Esophagus squamous epithelium (tissue), 5 donors: Measurements from ENCODE around the gene MYCBP2. TPM values are rescaled to one million over a fixed set of nuclear protein-coding genes. Genes with fewer than 3 reads are reported as not detected.

Source experiments
- DNase-seq: peaks from one replicate; lab custom pipeline; 2025; lab: John Stamatoyannopoulos, UW
- H3K27ac ChIP-seq, 4 donors: fragments of 200-600 bp; sonication (generic); one replicate each; pipeline ENCODE4 v1.5.1; 2016 to 2019; ENCODE audit warnings: mild to moderate bottlenecking in 1 of 4
- H3K27me3 ChIP-seq, 4 donors: fragments of 200-600 bp; sonication (generic); 1 replicate in 3 of 4; 2 replicates in 1 of 4; pipeline versions ENCODE4 v1.5.1 to v1.6.0; 2017 to 2021; ENCODE audit warnings: antibody characterized with exemption in 1 of 4
- H3K36me3 ChIP-seq, 3 donors: fragments of 200-600 bp; sonication (generic); one replicate each; pipeline ENCODE4 v1.5.1; 2016 to 2019
- H3K4me1 ChIP-seq, 3 donors: fragments of 200-600 bp; sonication (generic); one replicate each; pipeline ENCODE4 v1.5.1; 2017 to 2019
- H3K4me3 ChIP-seq, 4 donors: fragments of 200-600 bp; sonication (generic); 1 replicate in 3 of 4; 2 replicates in 1 of 4; pipeline ENCODE4 v1.5.1; 2016 to 2019; ENCODE audit warnings: mild to moderate bottlenecking in 2 of 4, moderate library complexity in 1 of 4
- H3K9me3 ChIP-seq, 3 donors: fragments of 200-600 bp; sonication (generic); one replicate each; pipeline ENCODE4 v1.5.1; 2016 to 2019
- CTCF ChIP-seq, 6 experiments: fragments of 450-650 bp in 4 of 6; fragments of 200-600 bp in 2 of 6; sonication (generic) in 2 of 6; IDR thresholded peaks; one replicate each; pipeline ENCODE4 v1.5.1; 2016 to 2019; ENCODE audit warnings: antibody characterized with exemption in 6 of 6, mild to moderate bottlenecking in 4 of 6, moderate library complexity in 4 of 6
- POLR2A ChIP-seq, 4 donors: fragments of 450-650 bp; IDR thresholded peaks; one replicate each; pipeline ENCODE4 v1.6.1; 2017; ENCODE audit warnings: antibody characterized with exemption in 4 of 4, mild to moderate bottlenecking in 4 of 4, moderate library complexity in 3 of 4
- WGBS, 2 donors: methylation state at CpG; one replicate each; pipeline ENCODE4 v1.1.5; 2018; 5-methylcytosine and 5-hydroxymethylcytosine counted together
- intact Hi-C: fragments of 100-400 bp; cut with DNase I; formaldehyde crosslinking; loops from one replicate; pipeline ENCODE4 v1.15.0; 2022
- total RNA-seq, 4 donors: library from RNA; depleted of rRNA; stranded (reverse); fragments of >200 nt; gene quantifications; one replicate each; pipeline ENCODE4 v1.1.0, GENCODE V29; 2016
- donor health status: DM: yes; HTN: yes; CAD: no.

Gene MYCBP2
- total RNA-seq, 4 donors from 2014 or later, result 80.9 to 167 (median 130) TPM

- Histone ChIP-seq H3K27me3 (no peaks in the 10 kb centered on the region), H3K9me3 (no peaks in the 10 kb centered on the region), H3K4me3 (no peak overlapping the region), H3K27ac (no peak overlapping the region), H3K4me1 (peaks cover 0 to 5% (median 0%) of the 10 kb centered on the region in 3 donors), H3K36me3 (peaks cover 6 to 100% (median 27%) of the 10 kb centered on the region in 3 donors)
- no peak for TF ChIP-seq CTCF (IDR thresholded peaks at IDR 0.05)
- no peak for TF ChIP-seq POLR2A (IDR thresholded peaks at IDR 0.05)
- 85 to 86% methylated on average over 4 of the region's 4 CpGs for WGBS, 2 donors
- DNase-seq, result no peak
- intact Hi-C loops, result no loop called here
These were observed 273.7 kb downstream of the MYCBP2 start for GRCh38 chr13:77053192-77053591.

GRCh38 chr13:77048681-77049080 lies 278.2 kb downstream of the MYCBP2 start:
- WGBS, 2 donors, result 72 to 80% methylated on average over 4 of the region's 4 CpGs
- TF ChIP-seq POLR2A (IDR thresholded peaks at IDR 0.05) (no peak), CTCF (IDR thresholded peaks at IDR 0.05) (no peak)
- Histone ChIP-seq H3K36me3 (peaks cover 1 to 100% (median 26%) of the 10 kb centered on the region in 3 donors), H3K27ac (no peak overlapping the region), H3K9me3 (no peaks in the 10 kb centered on the region), H3K27me3 (no peaks in the 10 kb centered on the region), H3K4me1 (no peaks in the 10 kb centered on the region), H3K4me3 (no peak overlapping the region)
- no peak for DNase-seq
- intact Hi-C loops, result no loop called here

- Histone ChIP-seq H3K36me3 (peaks cover 0 to 94% (median 26%) of the 10 kb centered on the region in 3 donors), H3K27ac (no peak overlapping the region), H3K4me3 (no peak overlapping the region), H3K27me3 (no peaks in the 10 kb centered on the region), H3K4me1 (no peaks in the 10 kb centered on the region), H3K9me3 (no peaks in the 10 kb centered on the region)
- 91 to 95% methylated on average over 8 of the region's 8 CpGs for WGBS, 2 donors
- no peak for TF ChIP-seq CTCF (IDR thresholded peaks at IDR 0.05)
- TF ChIP-seq POLR2A (IDR thresholded peaks at IDR 0.05), result no peak
- intact Hi-C loops, result no loop called here
- no peak for DNase-seq
These were observed 279.1 kb downstream of the MYCBP2 start for GRCh38 chr13:77047649-77048343.

- Histone ChIP-seq H3K4me1 (no peaks in the 10 kb centered on the region), H3K27me3 (no peaks in the 10 kb centered on the region), H3K36me3 (peaks cover 0 to 43% (median 5%) of the 10 kb centered on the region in 3 donors), H3K9me3 (no peaks in the 10 kb centered on the region), H3K27ac (no peak overlapping the region), H3K4me3 (no peak overlapping the region)
- no peak for DNase-seq
- TF ChIP-seq POLR2A (IDR thresholded peaks at IDR 0.05) (no peak), CTCF (IDR thresholded peaks at IDR 0.05) (no peak)
- intact Hi-C loops, result no loop called here
- WGBS, 2 donors, result 73 to 75% methylated on average over 5 of the region's 5 CpGs
These were observed 284.2 kb downstream of the MYCBP2 start for GRCh38 chr13:77042566-77043177.

GRCh38 chr13:77040835-77041234 lies 286.1 kb downstream of the MYCBP2 start:
- intact Hi-C loops, result no loop called here
- WGBS, 2 donors, result 78 to 79% methylated on average over 8 to 9 of the region's 9 CpGs
- DNase-seq, result no peak
- no peak overlapping the region for H3K4me3 ChIP-seq
- no peak overlapping the region for H3K27ac ChIP-seq
- no peak for TF ChIP-seq CTCF (IDR thresholded peaks at IDR 0.05)
- no peak for TF ChIP-seq POLR2A (IDR thresholded peaks at IDR 0.05)
- H3K27me3 ChIP-seq, result no peaks in the 10 kb centered on the region
- H3K9me3 ChIP-seq, result no peaks in the 10 kb centered on the region
- H3K36me3 ChIP-seq, result peaks cover 0 to 25% (median 5%) of the 10 kb centered on the region in 3 donors
- no peaks in the 10 kb centered on the region for H3K4me1 ChIP-seq
